NCI-H524 (cell line): Measurements from ENCODE around the gene CELF2.
A peak's percentile ranks its signal among the peaks of the same experiment; 100 is the strongest.

Experiments used
- DNase-seq, 2 experiments: peaks; one replicate each; lab custom pipeline; 2025; lab: John Stamatoyannopoulos, UW

The CELF2 gene

GRCh38 chr10:11004144-11005077, 13.3 kb upstream of the CELF2 start:
- no peak for DNase-seq

GRCh38 chr10:11005725-11006427, 11.8 kb upstream of the CELF2 start:
- no peak for DNase-seq

GRCh38 chr10:11006428-11006825, 11.2 kb upstream of the CELF2 start:
- no peak for DNase-seq

- DNase-seq: no peak
Measured at GRCh38 chr10:11007476-11008020, 10.1 kb upstream of the CELF2 start.

GRCh38 chr10:11009471-11010308, 8.0 kb upstream of the CELF2 start:
- DNase-seq: no peak

- DNase-seq: no peak
Measured at GRCh38 chr10:11010582-11010981, 7.1 kb upstream of the CELF2 start.

- DNase-seq: no peak
Measured at GRCh38 chr10:11011436-11011835, 6.2 kb upstream of the CELF2 start.

- DNase-seq: no peak
Measured at GRCh38 chr10:11011984-11012383, 5.7 kb upstream of the CELF2 start.

GRCh38 chr10:11012421-11013295, 5.0 kb upstream of the CELF2 start:
- peak in 1 of 2 experiments; percentile 34 for DNase-seq

GRCh38 chr10:11013836-11014235, 3.8 kb upstream of the CELF2 start:
- no peak for DNase-seq

GRCh38 chr10:11014671-11015445, 2.8 kb upstream of the CELF2 start:
- no peak for DNase-seq

GRCh38 chr10:11015446-11015934, 2.2 kb upstream of the CELF2 start:
- peak in 1 of 2 experiments; percentile 14 for DNase-seq

- no peak for DNase-seq
Measured at GRCh38 chr10:11017000-11017569, 587 bp upstream of the CELF2 start.

GRCh38 chr10:11018432-11018841, 765 bp downstream of the CELF2 start:
- peak in 1 of 2 experiments; percentile 4 for DNase-seq

- peak in 1 of 2 experiments; percentile 35 for DNase-seq
Measured at GRCh38 chr10:11018855-11019631, 1.4 kb downstream of the CELF2 start.

GRCh38 chr10:11019724-11020547, 2.3 kb downstream of the CELF2 start:
- no peak for DNase-seq

GRCh38 chr10:11020548-11020942, 2.9 kb downstream of the CELF2 start:
- peak in 1 of 2 experiments; percentile 10 for DNase-seq

GRCh38 chr10:11022213-11022612, 4.5 kb downstream of the CELF2 start:
- DNase-seq: no peak
